Endodermal cell (in vitro differentiated cells): ENCODE data around the gene PEAK3. TPM values are rescaled to one million over a fixed set of nuclear protein-coding genes. Genes with fewer than 3 reads are reported as not detected.

Experiments
- DNase-seq: peaks from one replicate; pipeline ENCODE4 v3.0.0-alpha.2; 2017
- H3K27ac ChIP-seq: 2 replicates; pipeline ENCODE4 v1.5.1; 2013; ENCODE audit warnings: mild to moderate bottlenecking, low read depth, low read length, moderate library complexity
- H3K27me3 ChIP-seq: 2 replicates; pipeline ENCODE4 v1.6.1; 2013; ENCODE audit warnings: mild to moderate bottlenecking, low read length, moderate library complexity; ENCODE audit not compliant: insufficient read depth, control insufficient read depth, poor library complexity, severe bottlenecking
- H3K36me3 ChIP-seq: 2 replicates; pipeline ENCODE4 v1.7.0; 2013; ENCODE audit warnings: mild to moderate bottlenecking, low read length, moderate library complexity; ENCODE audit not compliant: control insufficient read depth, insufficient read depth
- H3K4me1 ChIP-seq: one replicate; pipeline ENCODE4 v1.7.0; 2013; ENCODE audit warnings: low read length; ENCODE audit not compliant: control insufficient read depth, insufficient read depth
- H3K4me3 ChIP-seq: 2 replicates; pipeline ENCODE4 v1.5.1; 2013; ENCODE audit warnings: mild to moderate bottlenecking, low read length, moderate library complexity
- H3K9ac ChIP-seq: 2 replicates; pipeline ENCODE4 v1.6.1; 2013; ENCODE audit warnings: mild to moderate bottlenecking, low read length, moderate library complexity; ENCODE audit not compliant: poor library complexity, severe bottlenecking; ENCODE audit errors: extremely low read depth
- H3K9me3 ChIP-seq: 2 replicates; pipeline ENCODE4 v1.6.1; 2013; ENCODE audit warnings: mild to moderate bottlenecking, low read length, moderate library complexity; ENCODE audit not compliant: control insufficient read depth
- H3K27ac Mint-ChIP-seq: 2 replicates; pipeline ENCODE4 v1.8.0; 2020; ENCODE audit warnings: mixed read lengths
- H3K27me3 Mint-ChIP-seq: 2 replicates; pipeline ENCODE4 v1.8.0; 2021; ENCODE audit warnings: mild to moderate bottlenecking, mixed read lengths; ENCODE audit not compliant: insufficient read depth
- H3K36me3 Mint-ChIP-seq: 2 replicates; pipeline ENCODE4 v1.8.0; 2020; ENCODE audit warnings: low read depth, mixed read lengths
- H3K4me1 Mint-ChIP-seq: 2 replicates; pipeline ENCODE4 v1.8.0; 2020; ENCODE audit warnings: mixed read lengths
- H3K4me3 Mint-ChIP-seq: 2 replicates; pipeline ENCODE4 v1.8.0; 2020; ENCODE audit warnings: mild to moderate bottlenecking, moderate library complexity, mixed read lengths
- H3K9me3 Mint-ChIP-seq: 2 replicates; pipeline ENCODE4 v1.8.0; 2020; ENCODE audit warnings: mild to moderate bottlenecking, mixed read lengths
- CTCF ChIP-seq: fragments of 200-600 bp; sonication (generic); conservative IDR thresholded peaks from 2 replicates; pipeline ENCODE4 v1.5.0; 2021; ENCODE audit warnings: antibody characterized with exemption, mild to moderate bottlenecking
- WGBS, 2 experiments: methylation state at CpG; one replicate each; pipeline versions ENCODE4 v1.1.5 to v1.1.7; 2013; ENCODE audit warnings: missing lambda C conversion rate in 2 of 2, mixed read lengths in 1 of 2; ENCODE audit not compliant: insufficient coverage in 1 of 2, insufficient read length in 1 of 2; 5-methylcytosine and 5-hydroxymethylcytosine counted together
- total RNA-seq, 2 donors: library from RNA; stranded (reverse); fragmentation: NEBNext Ultra II Directional in 1 of 2; extraction: Animal tissue kit (Norgen Biotek cat#: 25700) in 1 of 2; gene quantifications; 2 replicates in 1 of 2; 3 replicates in 1 of 2; pipeline ENCODE4 v1.2.1, GENCODE V29; 2021

PEAK3 gene
- total RNA-seq, 2 donors from 2014 or later: not detected

- Mint-ChIP-seq H3K27ac (peak overlapping the region; percentile 88), H3K27me3 (no peaks in the 10 kb centered on the region), H3K4me1 (peaks cover 15% of the 10 kb centered on the region), H3K9me3 (no peaks in the 10 kb centered on the region), H3K4me3 (peak overlapping the region; percentile 90), H3K36me3 (peaks cover 20% of the 10 kb centered on the region)
- no peaks in the 10 kb centered on the region for H3K27me3 ChIP-seq
- H3K4me3 ChIP-seq: peak overlapping the region; percentile 64
- peak overlapping the region; percentile 16 for H3K9ac ChIP-seq
- DNase-seq: peak; percentile 97
- 19 to 32% methylated on average over 17 to 45 of the region's 45 CpGs for WGBS, 2 experiments
- peak; percentile 99 for TF ChIP-seq CTCF
- H3K27ac ChIP-seq: peak overlapping the region; percentile 40
- peaks cover 22% of the 10 kb centered on the region for H3K36me3 ChIP-seq
- no peaks in the 10 kb centered on the region for H3K9me3 ChIP-seq
- peaks cover 7% of the 10 kb centered on the region for H3K4me1 ChIP-seq
These were observed 8.4 kb downstream of the PEAK3 start for GRCh38 chr19:2273356-2274184.

- Histone ChIP-seq H3K36me3 (peaks cover 22% of the 10 kb centered on the region), H3K4me3 (peak overlapping the region; percentile 86), H3K9ac (peak overlapping the region; percentile 96), H3K4me1 (peaks cover 7% of the 10 kb centered on the region), H3K27me3 (no peaks in the 10 kb centered on the region), H3K27ac (peak overlapping the region; percentile 82), H3K9me3 (no peaks in the 10 kb centered on the region)
- 50% methylated on average over 38 to 43 of the region's 43 CpGs for WGBS, 2 experiments
- Mint-ChIP-seq H3K4me3 (peak overlapping the region; percentile 90), H3K36me3 (peaks cover 20% of the 10 kb centered on the region), H3K4me1 (peaks cover 15% of the 10 kb centered on the region), H3K27me3 (no peaks in the 10 kb centered on the region), H3K9me3 (no peaks in the 10 kb centered on the region), H3K27ac (peak overlapping the region; percentile 90)
- TF ChIP-seq CTCF: no peak
- DNase-seq: no peak
These were observed 10.5 kb downstream of the PEAK3 start for GRCh38 chr19:2271234-2272103.

GRCh38 chr19:2270423-2271233 lies 11.3 kb downstream of the PEAK3 start:
- no peaks in the 10 kb centered on the region for H3K9me3 Mint-ChIP-seq
- Histone ChIP-seq H3K9me3 (no peaks in the 10 kb centered on the region), H3K4me3 (peak overlapping the region; percentile 86), H3K27me3 (no peaks in the 10 kb centered on the region), H3K36me3 (peaks cover 22% of the 10 kb centered on the region), H3K9ac (peak overlapping the region; percentile 96), H3K4me1 (peaks cover 7% of the 10 kb centered on the region), H3K27ac (peak overlapping the region; percentile 91)
- WGBS, 2 experiments: 0% methylated on average over 33 to 88 of the region's 88 CpGs
- peaks cover 15% of the 10 kb centered on the region for H3K4me1 Mint-ChIP-seq
- peak overlapping the region; percentile 90 for H3K4me3 Mint-ChIP-seq
- H3K27me3 Mint-ChIP-seq: no peaks in the 10 kb centered on the region
- peak; percentile 77 for DNase-seq
- no peak for TF ChIP-seq CTCF
- H3K27ac Mint-ChIP-seq: no peak overlapping the region
- H3K36me3 Mint-ChIP-seq: peaks cover 20% of the 10 kb centered on the region
